HepG2 (cell line): Measurements from ENCODE around the gene TMUB1. TPM values are rescaled to one million over a fixed set of nuclear protein-coding genes. Genes with fewer than 3 reads are reported as not detected.

ENCODE experiments used
- ASH2L ChIP-seq: fragments of 300-600, 200-600 bp; sonication (generic); IDR thresholded peaks from 2 replicates; pipeline ENCODE4 v1.7.0; 2017; ENCODE audit warnings: low read depth, mild to moderate bottlenecking, moderate library complexity, mixed read lengths, low read length; ENCODE audit not compliant: insufficient read length
- BRD4 ChIP-seq: sonication (generic); formaldehyde crosslinking; IDR thresholded peaks from 2 replicates; pipeline ENCODE4 v1.4.0; 2020; ENCODE audit warnings: missing genetic modification reagents
- HDAC6 ChIP-seq: fragments of 200-600 bp; sonication (generic); IDR thresholded peaks from 2 replicates; pipeline ENCODE4 v1.7.0; 2017; ENCODE audit warnings: mild to moderate bottlenecking, antibody characterized with exemption, low read length, low read depth
- KDM6A ChIP-seq: IDR thresholded peaks from 2 replicates; pipeline ENCODE4 v1.6.1; 2016; ENCODE audit warnings: low read depth
- NCOA2 ChIP-seq: sonication (generic); formaldehyde crosslinking; IDR thresholded peaks from 2 replicates; pipeline ENCODE4 v1.8.0; 2022; ENCODE audit warnings: inconsistent platforms
- PLRG1 ChIP-seq: fragments of 450-650 bp; conservative IDR thresholded peaks from 2 replicates; pipeline ENCODE4 v1.6.1; 2016
- RARA ChIP-seq: IDR thresholded peaks from 2 replicates; pipeline ENCODE4 v1.6.1; 2016; ENCODE audit warnings: missing genetic modification reagents, missing compliant biosample characterization
- STAT5B ChIP-seq: sonication (generic); formaldehyde crosslinking; IDR thresholded peaks from 2 replicates; pipeline ENCODE4 v1.4.0; 2020; ENCODE audit warnings: missing genetic modification reagents
- SYNCRIP ChIP-seq: fragments of 200-400 bp; formaldehyde crosslinking; IDR thresholded peaks from 2 replicates; pipeline ENCODE4 v1.6.1; 2018; ENCODE audit warnings: mild to moderate bottlenecking, low read depth, low read length; ENCODE audit not compliant: insufficient read depth
- ZFAT ChIP-seq: sonication (generic); formaldehyde crosslinking; conservative IDR thresholded peaks from 2 replicates; pipeline ENCODE4 v1.8.1; 2023; ENCODE audit warnings: missing genetic modification reagents, inconsistent platforms
- ZNF121 ChIP-seq: sonication (generic); formaldehyde crosslinking; IDR thresholded peaks from 2 replicates; pipeline ENCODE4 v1.5.0; 2020; ENCODE audit warnings: mild to moderate bottlenecking, missing genetic modification reagents
- ZNF136 ChIP-seq: sonication (generic); formaldehyde crosslinking; IDR thresholded peaks from 2 replicates; pipeline ENCODE4 v1.8.1; 2022; ENCODE audit warnings: low read depth, mild to moderate bottlenecking, moderate library complexity, missing genetic modification reagents
- ZNF235 ChIP-seq: sonication (generic); formaldehyde crosslinking; IDR thresholded peaks from 2 replicates; pipeline ENCODE4 v1.8.1; 2023; ENCODE audit warnings: mild to moderate bottlenecking, missing genetic modification reagents, borderline replicate concordance
- ZNF367 ChIP-seq: sonication (generic); formaldehyde crosslinking; IDR thresholded peaks from 2 replicates; pipeline ENCODE4 v1.4.0; 2020; ENCODE audit warnings: missing genetic modification reagents, borderline replicate concordance
- ZNF530 ChIP-seq: sonication (generic); formaldehyde crosslinking; IDR thresholded peaks from 2 replicates; pipeline ENCODE4 v1.5.0; 2020; ENCODE audit warnings: low read depth, mild to moderate bottlenecking, missing genetic modification reagents
- ZSCAN30 ChIP-seq: sonication (generic); formaldehyde crosslinking; IDR thresholded peaks from 2 replicates; pipeline ENCODE4 v1.5.0; 2020; ENCODE audit warnings: mild to moderate bottlenecking, missing genetic modification reagents
- ZZZ3 ChIP-seq: sonication (generic); formaldehyde crosslinking; IDR thresholded peaks from 2 replicates; pipeline ENCODE4 v1.4.0; 2020; ENCODE audit warnings: missing genetic modification reagents, mild to moderate bottlenecking, borderline replicate concordance
- polyA plus RNA-seq, 8 experiments: library from polyadenylated mRNA; depleted of rRNA in 3 of 8; stranded (reverse) in 7 of 8; unstranded in 1 of 8; fragments of >200 nt; fragmentation: Illumina TruSeq in 4 of 8; extraction: Trizol in 4 of 8; gene quantifications; 2 replicates each; pipeline versions ENCODE4 v1.2.1 to v1.2.3, GENCODE V29; 2011 to 2016; ENCODE audit warnings: low read depth in 4 of 8, missing spikeins in 1 of 8, mixed read lengths in 1 of 8; ENCODE audit not compliant: insufficient read depth in 1 of 8
- total RNA-seq, 5 experiments: library from RNA; depleted of rRNA; stranded (reverse); fragments of >200 nt; fragmentation: Illumina TruSeq; extraction: Trizol; gene quantifications; 2 replicates each; pipeline ENCODE4 v1.2.3, GENCODE V29; 2016; ENCODE audit warnings: low read depth in 1 of 5
- TF ChIP-seq, protein P1 (sequence below): sonication (generic); formaldehyde crosslinking; IDR thresholded peaks from 2 replicates; pipeline ENCODE4 v1.4.0; 2020; ENCODE audit warnings: missing genetic modification reagents, borderline replicate concordance
- TF ChIP-seq, protein P2 (sequence below): sonication (generic); formaldehyde crosslinking; conservative IDR thresholded peaks from 2 replicates; pipeline ENCODE4 v1.8.1; 2023; ENCODE audit warnings: missing genetic modification reagents
- TF ChIP-seq, protein P3 (sequence below): sonication (generic); formaldehyde crosslinking; IDR thresholded peaks from 2 replicates; pipeline ENCODE4 v1.4.0; 2020; ENCODE audit warnings: missing genetic modification reagents, borderline replicate concordance
- TF ChIP-seq, protein P4 (sequence below): conservative IDR thresholded peaks from 2 replicates; pipeline ENCODE4 v1.6.1; 2018; ENCODE audit warnings: missing genetic modification reagents

Gene TMUB1
- total and polyA plus RNA-seq, 2 of the 13 experiments (the other 11 are each of a cell fraction or from before 2014, with no cell fraction given): 44.8 to 51.6 TPM

DNA sequence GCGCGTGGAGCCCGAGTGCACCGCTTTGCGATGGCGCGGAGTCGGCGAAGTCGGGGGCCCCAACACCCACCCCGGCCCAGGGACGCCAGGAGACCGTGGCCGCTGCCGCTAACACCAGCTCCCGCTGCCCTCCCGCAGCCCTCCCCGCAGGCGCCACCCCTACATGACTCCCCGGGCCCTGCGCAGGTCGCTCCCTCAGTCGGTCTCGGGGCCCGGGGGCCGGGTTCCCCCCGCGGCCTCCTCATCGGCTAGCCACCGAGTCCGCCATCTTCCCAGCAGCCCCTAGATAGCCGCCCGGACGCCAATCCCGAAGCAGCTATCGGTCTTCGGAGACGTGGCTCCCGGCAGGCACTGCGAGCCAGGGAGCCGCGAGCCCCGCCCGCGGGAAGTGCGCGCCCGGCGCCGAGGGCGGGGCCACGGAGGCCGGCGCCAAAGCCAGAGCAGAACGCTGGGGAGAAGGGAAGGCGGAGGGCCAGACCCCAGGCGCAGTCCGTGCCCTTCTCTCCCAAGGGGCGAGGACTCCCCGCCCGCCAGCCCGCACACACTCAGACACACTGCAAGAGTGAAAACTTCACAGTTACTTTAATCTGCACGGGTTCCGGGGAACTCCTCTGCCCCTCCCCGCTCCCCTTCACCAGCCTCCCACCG, 2.6 kb downstream of the TMUB1 start, which contains the start of gene FASTK (continued):
- TF ChIP-seq, protein P1, sequence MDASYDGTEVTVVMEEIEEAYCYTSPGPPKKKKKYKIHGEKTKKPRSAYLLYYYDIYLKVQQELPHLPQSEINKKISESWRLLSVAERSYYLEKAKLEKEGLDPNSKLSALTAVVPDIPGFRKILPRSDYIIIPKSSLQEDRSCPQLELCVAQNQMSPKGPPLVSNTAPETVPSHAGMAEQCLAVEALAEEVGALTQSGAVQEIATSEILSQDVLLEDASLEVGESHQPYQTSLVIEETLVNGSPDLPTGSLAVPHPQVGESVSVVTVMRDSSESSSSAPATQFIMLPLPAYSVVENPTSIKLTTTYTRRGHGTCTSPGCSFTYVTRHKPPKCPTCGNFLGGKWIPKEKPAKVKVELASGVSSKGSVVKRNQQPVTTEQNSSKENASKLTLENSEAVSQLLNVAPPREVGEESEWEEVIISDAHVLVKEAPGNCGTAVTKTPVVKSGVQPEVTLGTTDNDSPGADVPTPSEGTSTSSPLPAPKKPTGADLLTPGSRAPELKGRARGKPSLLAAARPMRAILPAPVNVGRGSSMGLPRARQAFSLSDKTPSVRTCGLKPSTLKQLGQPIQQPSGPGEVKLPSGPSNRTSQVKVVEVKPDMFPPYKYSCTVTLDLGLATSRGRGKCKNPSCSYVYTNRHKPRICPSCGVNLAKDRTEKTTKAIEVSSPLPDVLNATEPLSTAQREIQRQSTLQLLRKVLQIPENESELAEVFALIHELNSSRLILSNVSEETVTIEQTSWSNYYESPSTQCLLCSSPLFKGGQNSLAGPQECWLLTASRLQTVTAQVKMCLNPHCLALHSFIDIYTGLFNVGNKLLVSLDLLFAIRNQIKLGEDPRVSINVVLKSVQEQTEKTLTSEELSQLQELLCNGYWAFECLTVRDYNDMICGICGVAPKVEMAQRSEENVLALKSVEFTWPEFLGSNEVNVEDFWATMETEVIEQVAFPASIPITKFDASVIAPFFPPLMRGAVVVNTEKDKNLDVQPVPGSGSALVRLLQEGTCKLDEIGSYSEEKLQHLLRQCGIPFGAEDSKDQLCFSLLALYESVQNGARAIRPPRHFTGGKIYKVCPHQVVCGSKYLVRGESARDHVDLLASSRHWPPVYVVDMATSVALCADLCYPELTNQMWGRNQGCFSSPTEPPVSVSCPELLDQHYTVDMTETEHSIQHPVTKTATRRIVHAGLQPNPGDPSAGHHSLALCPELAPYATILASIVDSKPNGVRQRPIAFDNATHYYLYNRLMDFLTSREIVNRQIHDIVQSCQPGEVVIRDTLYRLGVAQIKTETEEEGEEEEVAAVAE (CRISPR knock-in tag): no peak; the same call in 1 of the 2 replicates
- TF ChIP-seq ASH2L: peak; percentile 84
- no peak for TF ChIP-seq KDM6A (CRISPR knock-in tag)
- no peak for TF ChIP-seq ZFAT (CRISPR knock-in tag)
- TF ChIP-seq ZNF367 (CRISPR knock-in tag): 0 out of 2 replicates have a peak, but pooled peaks have one; percentile 7
- TF ChIP-seq HDAC6: no peak
- no peak for TF ChIP-seq ZNF235 (CRISPR knock-in tag)
- TF ChIP-seq, protein P2, sequence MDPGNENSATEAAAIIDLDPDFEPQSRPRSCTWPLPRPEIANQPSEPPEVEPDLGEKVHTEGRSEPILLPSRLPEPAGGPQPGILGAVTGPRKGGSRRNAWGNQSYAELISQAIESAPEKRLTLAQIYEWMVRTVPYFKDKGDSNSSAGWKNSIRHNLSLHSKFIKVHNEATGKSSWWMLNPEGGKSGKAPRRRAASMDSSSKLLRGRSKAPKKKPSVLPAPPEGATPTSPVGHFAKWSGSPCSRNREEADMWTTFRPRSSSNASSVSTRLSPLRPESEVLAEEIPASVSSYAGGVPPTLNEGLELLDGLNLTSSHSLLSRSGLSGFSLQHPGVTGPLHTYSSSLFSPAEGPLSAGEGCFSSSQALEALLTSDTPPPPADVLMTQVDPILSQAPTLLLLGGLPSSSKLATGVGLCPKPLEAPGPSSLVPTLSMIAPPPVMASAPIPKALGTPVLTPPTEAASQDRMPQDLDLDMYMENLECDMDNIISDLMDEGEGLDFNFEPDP (CRISPR knock-in tag): 0 out of 2 replicates have a peak, but pooled peaks have one; percentile 77
- TF ChIP-seq ZNF136 (CRISPR knock-in tag): 0 out of 2 replicates have a peak, but pooled peaks have one; percentile 53
- TF ChIP-seq SYNCRIP: no peak
- TF ChIP-seq BRD4 (CRISPR knock-in tag): no peak; the same call in 1 of the 2 replicates
- TF ChIP-seq, protein P3, sequence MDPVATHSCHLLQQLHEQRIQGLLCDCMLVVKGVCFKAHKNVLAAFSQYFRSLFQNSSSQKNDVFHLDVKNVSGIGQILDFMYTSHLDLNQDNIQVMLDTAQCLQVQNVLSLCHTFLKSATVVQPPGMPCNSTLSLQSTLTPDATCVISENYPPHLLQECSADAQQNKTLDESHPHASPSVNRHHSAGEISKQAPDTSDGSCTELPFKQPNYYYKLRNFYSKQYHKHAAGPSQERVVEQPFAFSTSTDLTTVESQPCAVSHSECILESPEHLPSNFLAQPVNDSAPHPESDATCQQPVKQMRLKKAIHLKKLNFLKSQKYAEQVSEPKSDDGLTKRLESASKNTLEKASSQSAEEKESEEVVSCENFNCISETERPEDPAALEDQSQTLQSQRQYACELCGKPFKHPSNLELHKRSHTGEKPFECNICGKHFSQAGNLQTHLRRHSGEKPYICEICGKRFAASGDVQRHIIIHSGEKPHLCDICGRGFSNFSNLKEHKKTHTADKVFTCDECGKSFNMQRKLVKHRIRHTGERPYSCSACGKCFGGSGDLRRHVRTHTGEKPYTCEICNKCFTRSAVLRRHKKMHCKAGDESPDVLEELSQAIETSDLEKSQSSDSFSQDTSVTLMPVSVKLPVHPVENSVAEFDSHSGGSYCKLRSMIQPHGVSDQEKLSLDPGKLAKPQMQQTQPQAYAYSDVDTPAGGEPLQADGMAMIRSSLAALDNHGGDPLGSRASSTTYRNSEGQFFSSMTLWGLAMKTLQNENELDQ (CRISPR knock-in tag): no peak
- TF ChIP-seq ZZZ3 (CRISPR knock-in tag): peak; percentile 78; the same call in 1 of the 2 replicates
- no peak for TF ChIP-seq STAT5B (CRISPR knock-in tag)
- TF ChIP-seq, protein P4, sequence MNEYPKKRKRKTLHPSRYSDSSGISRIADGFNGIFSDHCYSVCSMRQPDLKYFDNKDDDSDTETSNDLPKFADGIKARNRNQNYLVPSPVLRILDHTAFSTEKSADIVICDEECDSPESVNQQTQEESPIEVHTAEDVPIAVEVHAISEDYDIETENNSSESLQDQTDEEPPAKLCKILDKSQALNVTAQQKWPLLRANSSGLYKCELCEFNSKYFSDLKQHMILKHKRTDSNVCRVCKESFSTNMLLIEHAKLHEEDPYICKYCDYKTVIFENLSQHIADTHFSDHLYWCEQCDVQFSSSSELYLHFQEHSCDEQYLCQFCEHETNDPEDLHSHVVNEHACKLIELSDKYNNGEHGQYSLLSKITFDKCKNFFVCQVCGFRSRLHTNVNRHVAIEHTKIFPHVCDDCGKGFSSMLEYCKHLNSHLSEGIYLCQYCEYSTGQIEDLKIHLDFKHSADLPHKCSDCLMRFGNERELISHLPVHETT (CRISPR knock-in tag): 0 out of 2 replicates have a peak, but pooled peaks have one; percentile 11
- no peak for TF ChIP-seq ZNF530 (CRISPR knock-in tag)
- no peak; the same call in 1 of the 2 replicates for TF ChIP-seq NCOA2
- TF ChIP-seq PLRG1: no peak
- no peak for TF ChIP-seq RARA (CRISPR knock-in tag)
- TF ChIP-seq ZNF121 (CRISPR knock-in tag): no peak
- no peak for TF ChIP-seq ZSCAN30
